NCI-H510A treated with DMSO at 0.1 percent for 48 hours (cell line): Measurements from ENCODE around the gene SDC1.
"Not testable (repeated sequence)": the region's sequence is repeated elsewhere in the genome, so short reads cannot be mapped to it uniquely, and the experiment has no call there.

Source experiments
- DNase-seq: peaks from one replicate; lab custom pipeline; 2025; lab: John Stamatoyannopoulos, UW

SDC1 gene, protein sequence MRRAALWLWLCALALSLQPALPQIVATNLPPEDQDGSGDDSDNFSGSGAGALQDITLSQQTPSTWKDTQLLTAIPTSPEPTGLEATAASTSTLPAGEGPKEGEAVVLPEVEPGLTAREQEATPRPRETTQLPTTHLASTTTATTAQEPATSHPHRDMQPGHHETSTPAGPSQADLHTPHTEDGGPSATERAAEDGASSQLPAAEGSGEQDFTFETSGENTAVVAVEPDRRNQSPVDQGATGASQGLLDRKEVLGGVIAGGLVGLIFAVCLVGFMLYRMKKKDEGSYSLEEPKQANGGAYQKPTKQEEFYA

GRCh38 chr2:20224716-20225293, at the start of gene SDC1:
SDC1 (minus strand) TSS chr2:20225130; CDS start chr2:20224867, 263 bp downstream.
- peak; percentile 77 for DNase-seq

DNA sequence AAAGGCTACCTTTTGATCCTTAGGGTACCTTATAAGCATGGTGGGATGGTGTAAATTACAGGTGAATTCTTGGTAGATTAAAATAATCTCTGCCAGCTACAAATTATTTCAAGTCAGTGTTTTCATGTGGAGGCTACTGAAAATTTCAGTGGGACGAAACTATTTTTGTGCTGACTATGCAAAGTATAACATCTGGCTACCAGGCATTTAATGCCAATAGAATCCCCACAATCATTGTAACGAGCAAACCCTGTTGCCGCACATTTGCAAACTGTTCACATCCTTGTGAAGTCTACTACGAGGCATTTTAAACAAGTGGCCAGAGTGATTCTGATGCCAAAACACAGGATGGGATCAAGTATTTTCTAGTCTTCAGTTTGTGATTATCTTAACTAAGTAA, 48.1 kb upstream of the SDC1 start:
- DNase-seq = no peak

- DNase-seq = not testable (repeated sequence)
Observed at GRCh38 chr2:20268317-20268716, 43.4 kb upstream of the SDC1 start.

GRCh38 chr2:20267529-20267928, 42.6 kb upstream of the SDC1 start:
- DNase-seq = no peak

- no peak for DNase-seq
Observed at GRCh38 chr2:20264629-20265028, 39.7 kb upstream of the SDC1 start.

DNA sequence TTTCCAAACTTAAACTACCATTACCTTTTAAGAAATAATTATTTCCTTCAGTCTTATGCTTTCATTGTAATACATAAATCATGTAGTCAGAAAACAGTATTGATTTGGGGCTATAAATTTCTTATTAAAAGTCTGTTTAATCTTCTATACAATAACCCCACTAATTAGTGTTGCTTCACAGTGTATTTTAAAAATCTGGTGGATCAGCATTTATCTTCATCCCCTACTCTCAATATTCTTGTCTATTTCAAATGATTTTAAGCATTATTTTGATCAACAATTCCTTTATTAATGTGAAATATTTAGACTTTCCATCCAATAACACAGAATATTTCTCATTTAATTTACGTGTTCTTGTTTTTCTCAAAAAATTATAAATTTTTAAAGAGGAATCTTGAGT, 32.5 kb upstream of the SDC1 start:
- no peak for DNase-seq

DNA sequence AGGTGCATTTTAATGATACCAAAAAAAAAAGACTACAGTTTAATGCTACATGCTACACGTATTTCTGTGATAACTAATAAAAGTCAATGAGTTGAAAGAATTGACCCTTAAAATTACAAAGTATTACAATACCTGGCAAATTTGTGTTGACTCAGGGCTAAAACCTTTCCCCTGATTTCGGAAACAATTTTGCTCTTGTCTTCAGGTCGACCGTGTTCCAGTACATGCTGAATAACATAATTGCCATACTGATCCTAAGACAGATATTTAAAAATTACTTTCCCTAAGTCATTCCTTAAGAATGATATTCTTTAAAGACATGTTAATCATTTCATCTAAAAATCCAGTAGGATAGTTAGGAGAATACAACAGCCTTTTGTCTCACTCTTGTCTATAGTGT, 29.8 kb upstream of the SDC1 start:
- DNase-seq = no peak

GRCh38 chr2:20250436-20250835, 25.5 kb upstream of the SDC1 start:
- no peak for DNase-seq

DNA sequence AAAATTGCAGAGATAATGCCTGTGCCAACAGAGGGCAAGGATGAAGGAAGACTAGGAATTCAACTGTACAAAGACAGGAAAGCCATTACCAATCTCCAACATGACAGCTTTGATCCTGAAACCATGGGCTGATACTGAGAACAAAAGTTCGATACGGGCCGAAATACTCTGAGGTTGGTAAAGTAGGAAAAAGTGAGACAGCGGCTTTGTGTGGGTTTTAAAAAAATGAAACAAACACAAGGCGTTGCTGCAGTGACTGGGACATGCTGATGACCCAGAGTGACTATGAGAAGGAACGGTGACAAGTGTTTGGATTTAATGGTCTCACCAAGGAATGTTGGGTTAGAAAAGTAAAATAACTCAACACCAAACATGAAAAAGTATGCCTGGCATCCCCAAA, 24.2 kb upstream of the SDC1 start:
- no peak for DNase-seq

DNA sequence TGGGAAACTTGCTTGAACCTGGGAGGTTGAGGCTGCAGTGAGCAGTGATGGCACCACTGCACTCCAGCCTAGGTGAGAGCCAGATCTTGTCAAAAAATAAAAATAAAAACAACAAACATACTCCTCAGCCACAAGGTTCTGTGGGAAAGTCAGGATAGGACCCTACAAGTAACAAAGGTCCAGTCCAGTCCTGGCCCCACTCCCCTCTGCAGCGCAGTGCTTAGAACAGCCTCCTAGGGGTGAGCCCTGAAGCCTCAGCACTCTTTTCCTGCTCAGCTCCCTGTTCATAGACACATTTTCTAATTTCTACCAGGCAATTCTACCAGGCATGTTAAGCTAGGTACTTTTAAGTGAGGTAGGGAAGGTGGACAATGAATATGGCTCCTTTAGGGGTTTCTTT, 22.2 kb upstream of the SDC1 start:
- no peak for DNase-seq

DNA sequence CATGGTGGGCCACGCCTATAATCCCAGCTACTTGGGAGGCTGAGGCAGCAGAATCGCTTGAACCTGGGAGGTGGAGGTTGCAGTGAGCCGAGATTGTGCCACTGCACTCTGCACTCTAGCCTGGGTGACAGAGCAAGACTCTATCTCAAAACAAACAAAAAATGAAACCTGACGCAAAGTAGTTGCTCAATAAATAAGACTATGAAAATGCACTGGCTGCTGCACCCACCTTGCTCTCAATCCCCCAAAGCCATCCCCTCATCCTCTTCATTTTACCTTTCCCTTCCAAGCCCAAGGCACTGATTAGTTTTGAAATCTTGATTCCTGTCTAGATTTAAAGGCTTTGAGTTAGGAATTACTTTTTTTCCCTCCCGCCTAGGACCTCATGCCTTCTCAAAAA, 18.7 kb upstream of the SDC1 start:
- not testable (repeated sequence) for DNase-seq

- peak; percentile 51 for DNase-seq
Observed at GRCh38 chr2:20242727-20243377, 17.9 kb upstream of the SDC1 start.

- no peak for DNase-seq
Observed at GRCh38 chr2:20241973-20242726, 17.2 kb upstream of the SDC1 start.

DNA sequence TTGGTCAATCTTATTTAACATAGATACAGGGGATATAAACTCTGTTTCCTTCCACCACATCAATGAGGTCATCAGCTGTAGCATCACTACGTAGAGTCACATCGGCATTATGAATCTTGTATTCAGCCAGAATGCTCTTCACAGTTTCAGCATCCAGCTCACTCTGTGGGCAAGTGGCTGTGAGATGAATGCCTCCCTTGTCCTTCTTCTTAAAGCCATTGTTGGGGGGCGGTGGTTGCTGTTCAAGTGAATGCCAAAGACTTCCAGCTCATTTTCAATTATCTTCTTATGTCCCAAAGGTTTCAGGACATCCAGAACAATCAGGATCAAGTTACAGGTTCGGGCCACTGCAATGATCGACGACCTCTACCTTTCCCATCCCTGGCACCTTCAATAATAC, 15.4 kb upstream of the SDC1 start:
- not testable (repeated sequence) for DNase-seq

DNA sequence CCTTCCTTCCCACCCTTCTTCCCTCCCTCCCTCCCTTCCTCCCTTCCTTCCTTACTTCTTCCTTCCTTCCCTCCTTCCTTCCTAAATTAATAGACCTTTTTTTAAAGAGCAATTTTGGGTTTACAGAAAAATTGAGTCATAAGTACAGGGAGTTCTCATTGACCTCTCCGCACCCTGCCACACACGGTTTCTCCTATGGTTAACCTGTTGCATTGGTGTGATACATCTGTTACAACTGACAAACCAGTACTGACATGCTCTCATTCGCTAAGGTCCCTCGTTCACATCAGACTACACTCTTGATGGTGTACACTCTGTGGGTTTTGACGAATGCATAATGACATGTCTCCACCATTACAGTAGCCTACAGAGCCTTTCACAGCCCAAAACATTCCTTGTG, 11.6 kb upstream of the SDC1 start:
- no peak for DNase-seq

- no peak for DNase-seq
Observed at GRCh38 chr2:20235655-20236305, 10.8 kb upstream of the SDC1 start.

- not testable (repeated sequence) for DNase-seq
Observed at GRCh38 chr2:20234597-20234996, 9.7 kb upstream of the SDC1 start.

DNA sequence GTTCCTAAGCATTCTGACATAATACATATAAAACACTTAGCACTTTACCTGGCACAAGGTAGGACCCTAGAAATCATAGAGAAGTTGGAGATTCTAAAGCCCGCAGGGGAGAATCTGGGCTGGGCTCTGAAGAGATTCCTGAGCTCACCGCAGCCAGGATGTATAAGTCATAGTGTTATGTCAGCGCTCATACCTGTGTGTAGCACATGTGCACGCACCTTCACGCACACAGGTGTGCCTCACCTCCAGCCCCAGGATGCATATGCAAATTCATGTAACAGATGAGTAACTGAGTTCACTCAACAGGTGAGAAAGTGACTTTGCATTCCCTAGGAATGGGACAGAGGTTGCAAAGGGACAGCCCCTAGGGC, 7.9 kb upstream of the SDC1 start:
- DNase-seq = no peak

- peak; percentile 82 for DNase-seq
Observed at GRCh38 chr2:20231598-20232026, 6.7 kb upstream of the SDC1 start.

- no peak for DNase-seq
Observed at GRCh38 chr2:20231159-20231558, 6.2 kb upstream of the SDC1 start.

DNA sequence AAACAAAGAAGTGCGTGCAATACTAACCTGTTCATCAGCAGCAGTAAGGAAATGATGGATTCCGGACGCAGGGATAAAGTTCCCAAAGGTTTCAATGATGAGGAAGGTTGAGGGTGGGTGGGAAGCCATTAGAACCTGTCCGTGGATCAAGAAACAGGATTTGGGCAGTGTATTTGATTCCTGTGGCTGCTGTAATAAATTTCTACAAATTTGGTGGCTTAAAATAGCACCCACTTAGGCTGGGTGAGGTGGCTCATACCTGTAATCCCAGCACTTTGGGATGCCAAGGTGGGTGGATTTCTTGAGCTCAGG, 5.1 kb upstream of the SDC1 start:
- no peak for DNase-seq

DNA sequence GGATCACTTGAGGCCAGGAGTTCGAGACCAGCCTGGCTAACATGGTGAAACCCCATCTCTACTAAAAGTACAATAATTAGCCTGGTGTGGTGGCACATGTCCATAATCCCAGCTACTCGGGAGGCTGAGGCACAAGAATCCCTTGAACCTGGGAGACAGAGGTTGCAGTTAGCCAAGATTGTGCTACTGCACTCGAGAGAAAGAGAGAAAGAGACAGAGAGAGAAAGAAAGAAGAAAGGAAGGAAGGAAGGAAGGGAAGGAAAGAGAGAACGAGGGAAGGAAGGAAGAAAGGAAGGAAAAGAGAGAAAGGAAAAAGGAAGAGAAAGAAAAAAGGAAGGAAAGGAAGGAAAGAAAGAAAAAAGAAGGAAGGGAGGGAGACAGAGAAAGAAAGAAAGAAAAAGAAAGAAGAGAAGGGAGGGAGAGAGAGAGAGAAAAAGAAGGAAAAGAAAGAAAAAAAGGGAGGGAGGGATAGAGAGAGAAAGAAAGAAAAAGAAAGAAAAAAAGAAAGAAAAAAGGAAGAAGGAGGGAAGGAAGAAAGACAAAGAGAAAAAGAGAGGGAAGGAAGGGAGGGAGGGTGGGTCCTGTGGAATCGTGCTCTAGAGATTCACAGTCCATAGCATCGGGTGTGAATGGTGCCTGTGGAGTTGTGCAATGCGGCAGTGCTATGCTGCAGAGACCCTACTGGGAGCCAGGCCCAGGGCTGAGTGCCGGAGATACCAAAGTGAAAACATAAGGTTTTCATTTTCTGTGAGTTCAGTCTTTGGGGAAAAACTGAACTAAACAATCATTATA, 4.6 kb upstream of the SDC1 start:
- no peak for DNase-seq
